RWPE2 (cell line): ENCODE data around the gene EML4.

Source experiments
- ATAC-seq: fragments of 200-7000 bp; cut with Tn5 transposase; 3 replicates; pipeline ENCODE4 v1.9.1; 2021; ENCODE audit warnings: low read depth
- DNase-seq: peaks from one replicate; pipeline ENCODE4 v3.0.0-alpha.2; 2020; ENCODE audit warnings: low spot score
- H3K27ac ChIP-seq: fragments of 450-650 bp; 2 replicates; pipeline ENCODE4 v1.5.1; 2017; ENCODE audit warnings: mild to moderate bottlenecking; ENCODE audit not compliant: poor library complexity, severe bottlenecking
- H3K27me3 ChIP-seq: fragments of 250-450 bp; sonication (Bioruptor Pico); 2 replicates; pipeline ENCODE4 v1.5.1; 2021; ENCODE audit warnings: mild to moderate bottlenecking, moderate library complexity; ENCODE audit not compliant: insufficient read depth, poor library complexity, severe bottlenecking
- H3K36me3 ChIP-seq: fragments of 250-450 bp; sonication (Bioruptor Pico); 2 replicates; pipeline ENCODE4 v1.5.1; 2020; ENCODE audit warnings: low read depth, mild to moderate bottlenecking, moderate library complexity
- H3K4me1 ChIP-seq: fragments of 250-450 bp; sonication (Bioruptor Pico); 2 replicates; pipeline ENCODE4 v1.5.1; 2021; ENCODE audit warnings: mild to moderate bottlenecking, moderate library complexity; ENCODE audit not compliant: insufficient read depth, poor library complexity, severe bottlenecking
- H3K4me3 ChIP-seq: fragments of 250-450 bp; sonication (Bioruptor Pico); 2 replicates; pipeline ENCODE4 v1.5.1; 2021; ENCODE audit warnings: mild to moderate bottlenecking, moderate library complexity; ENCODE audit not compliant: severe bottlenecking
- H3K9me3 ChIP-seq: fragments of 250-450 bp; sonication (Bioruptor Pico); 2 replicates; pipeline ENCODE4 v1.5.1; 2021; ENCODE audit warnings: mild to moderate bottlenecking, moderate library complexity; ENCODE audit not compliant: severe bottlenecking
- TF ChIP-seq, protein P1 (sequence below): fragments of 450-650 bp; IDR thresholded peaks from one replicate; pipeline ENCODE4 v1.5.1; 2017; ENCODE audit warnings: mild to moderate bottlenecking, moderate library complexity; ENCODE audit not compliant: poor library complexity, severe bottlenecking

Gene EML4

DNA sequence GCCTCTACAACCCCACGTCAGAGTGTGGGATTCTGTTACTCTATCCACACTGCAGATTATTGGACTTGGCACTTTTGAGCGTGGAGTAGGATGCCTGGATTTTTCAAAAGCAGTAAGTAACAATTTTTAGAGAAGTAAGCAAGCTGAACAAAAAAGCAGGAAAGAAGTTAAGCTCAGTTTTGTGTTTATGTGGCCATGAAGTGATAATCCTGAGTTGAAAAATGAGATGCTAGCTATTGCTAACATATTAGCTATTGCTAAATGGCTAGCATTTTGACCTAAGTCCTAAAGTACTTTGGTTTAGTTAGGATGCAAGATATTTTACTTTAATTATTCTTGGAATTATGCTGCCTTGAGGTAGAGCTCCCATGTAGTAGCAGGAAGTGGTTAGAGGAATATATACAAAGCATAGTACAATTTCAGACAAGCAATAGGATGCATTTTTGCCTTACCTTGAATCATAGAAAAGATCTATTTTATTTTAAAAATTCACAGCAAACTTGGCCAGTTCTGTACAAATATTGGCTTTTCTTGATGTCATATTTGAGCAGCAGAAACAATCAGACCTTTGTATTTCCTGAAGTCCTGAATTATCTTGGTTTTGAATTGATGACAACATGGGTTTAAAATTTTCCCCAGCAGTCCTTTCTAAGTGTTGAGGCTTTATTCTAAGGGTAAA, 117.3 kb downstream of the EML4 start:
- peaks cover 30% of the 10 kb centered on the region for H3K36me3 ChIP-seq
- no peak overlapping the region for H3K4me3 ChIP-seq
- TF ChIP-seq, protein P1, sequence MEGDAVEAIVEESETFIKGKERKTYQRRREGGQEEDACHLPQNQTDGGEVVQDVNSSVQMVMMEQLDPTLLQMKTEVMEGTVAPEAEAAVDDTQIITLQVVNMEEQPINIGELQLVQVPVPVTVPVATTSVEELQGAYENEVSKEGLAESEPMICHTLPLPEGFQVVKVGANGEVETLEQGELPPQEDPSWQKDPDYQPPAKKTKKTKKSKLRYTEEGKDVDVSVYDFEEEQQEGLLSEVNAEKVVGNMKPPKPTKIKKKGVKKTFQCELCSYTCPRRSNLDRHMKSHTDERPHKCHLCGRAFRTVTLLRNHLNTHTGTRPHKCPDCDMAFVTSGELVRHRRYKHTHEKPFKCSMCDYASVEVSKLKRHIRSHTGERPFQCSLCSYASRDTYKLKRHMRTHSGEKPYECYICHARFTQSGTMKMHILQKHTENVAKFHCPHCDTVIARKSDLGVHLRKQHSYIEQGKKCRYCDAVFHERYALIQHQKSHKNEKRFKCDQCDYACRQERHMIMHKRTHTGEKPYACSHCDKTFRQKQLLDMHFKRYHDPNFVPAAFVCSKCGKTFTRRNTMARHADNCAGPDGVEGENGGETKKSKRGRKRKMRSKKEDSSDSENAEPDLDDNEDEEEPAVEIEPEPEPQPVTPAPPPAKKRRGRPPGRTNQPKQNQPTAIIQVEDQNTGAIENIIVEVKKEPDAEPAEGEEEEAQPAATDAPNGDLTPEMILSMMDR = no peak
- ATAC-seq = no peak
- no peak overlapping the region for H3K27ac ChIP-seq
- no peaks in the 10 kb centered on the region for H3K27me3 ChIP-seq
- H3K4me1 ChIP-seq = no peaks in the 10 kb centered on the region
- H3K9me3 ChIP-seq = no peaks in the 10 kb centered on the region
- no peak for DNase-seq

DNA sequence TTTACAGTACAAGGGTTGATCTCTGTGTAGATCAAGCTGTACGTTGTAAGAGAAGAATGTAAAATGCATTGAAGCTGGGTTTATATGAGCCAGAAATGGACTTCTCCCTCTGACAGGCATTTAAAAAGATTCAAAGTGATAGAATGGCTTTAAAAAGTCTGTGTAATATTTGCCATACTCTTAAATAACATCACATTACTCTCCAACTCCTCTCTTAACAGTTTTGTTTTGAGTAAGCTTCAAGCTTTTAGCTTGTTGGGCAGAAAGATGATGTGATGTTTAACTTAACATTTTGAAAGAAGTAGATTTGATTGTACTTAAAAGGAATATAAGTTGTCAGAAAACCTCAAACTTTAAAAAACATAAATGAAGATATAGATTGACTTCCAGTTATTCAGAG, 119.7 kb downstream of the EML4 start:
- no peak for ATAC-seq
- H3K4me1 ChIP-seq = no peaks in the 10 kb centered on the region
- H3K9me3 ChIP-seq = no peaks in the 10 kb centered on the region
- H3K36me3 ChIP-seq = peaks cover 32% of the 10 kb centered on the region
- no peaks in the 10 kb centered on the region for H3K27me3 ChIP-seq
- TF ChIP-seq, protein P1 = no peak
- H3K27ac ChIP-seq = no peak overlapping the region
- H3K4me3 ChIP-seq = no peak overlapping the region
- no peak for DNase-seq

DNA sequence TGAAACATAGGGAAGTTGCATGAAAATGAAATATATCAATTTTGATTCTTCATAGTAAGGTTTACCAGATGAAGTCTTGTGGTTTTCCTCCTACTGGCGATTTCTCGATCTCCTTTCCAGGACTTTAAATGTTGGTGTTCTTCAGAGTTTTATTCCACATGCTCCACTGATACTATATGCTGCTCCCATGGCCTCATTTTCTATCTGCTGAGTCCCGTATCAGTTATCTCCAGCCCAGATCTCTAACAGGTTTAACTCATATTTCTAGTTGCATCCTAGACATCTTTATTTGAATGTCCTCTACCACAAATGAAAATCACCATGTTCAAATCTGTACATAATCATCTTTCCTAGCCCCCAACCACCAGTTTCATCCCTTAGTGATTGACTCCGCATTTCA, 120.1 kb downstream of the EML4 start:
- Histone ChIP-seq H3K27ac (no peak overlapping the region), H3K4me1 (no peaks in the 10 kb centered on the region), H3K9me3 (no peaks in the 10 kb centered on the region), H3K27me3 (no peaks in the 10 kb centered on the region), H3K4me3 (no peak overlapping the region), H3K36me3 (peaks cover 31% of the 10 kb centered on the region)
- TF ChIP-seq, protein P1 = no peak
- DNase-seq (no peak), ATAC-seq (no peak)

DNA sequence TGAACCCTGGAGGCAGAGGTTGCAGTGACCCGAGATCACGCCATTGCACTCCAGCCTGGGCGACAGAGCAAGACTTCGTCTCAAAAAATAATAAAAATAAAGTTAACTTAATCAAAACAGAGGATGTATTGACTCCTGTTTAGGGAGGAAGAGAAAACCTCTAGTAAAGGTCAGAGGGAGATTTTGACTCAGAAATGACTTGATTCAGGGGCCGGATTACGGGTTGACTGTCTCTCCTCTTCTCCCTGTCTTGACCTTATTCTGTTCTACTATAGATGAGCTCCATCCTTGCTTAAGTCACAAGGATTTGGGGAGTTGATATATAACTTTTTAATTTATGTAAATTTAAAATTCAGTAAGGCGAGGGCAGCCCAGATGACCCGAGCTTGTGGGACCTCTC, 120.9 kb downstream of the EML4 start:
- TF ChIP-seq, protein P1 = no peak
- Histone ChIP-seq H3K4me1 (no peaks in the 10 kb centered on the region), H3K27ac (no peak overlapping the region), H3K4me3 (no peak overlapping the region), H3K27me3 (no peaks in the 10 kb centered on the region), H3K36me3 (peaks cover 35% of the 10 kb centered on the region), H3K9me3 (no peaks in the 10 kb centered on the region)
- DNase-seq = no peak
- no peak for ATAC-seq

DNA sequence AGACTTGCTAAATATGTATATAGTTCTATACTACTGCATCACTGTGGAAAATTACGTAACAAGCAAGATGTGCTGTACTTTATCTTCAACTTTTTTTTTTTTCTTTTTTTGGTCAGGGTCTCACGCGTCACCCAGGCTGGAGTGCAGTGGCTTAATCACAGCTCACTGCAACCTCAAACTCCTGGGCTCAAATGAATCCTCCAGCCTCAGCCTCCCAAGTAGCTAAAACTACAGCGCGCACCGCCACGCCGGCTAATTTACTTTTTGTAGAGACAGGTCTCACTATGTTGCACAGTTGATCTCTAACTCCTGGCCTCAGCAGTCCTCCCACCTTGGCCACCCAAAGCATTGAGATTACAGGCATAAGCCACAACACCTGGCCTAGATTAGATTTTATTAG, 123.9 kb downstream of the EML4 start:
- ATAC-seq (no peak), DNase-seq (no peak)
- TF ChIP-seq, protein P1 = no peak
- Histone ChIP-seq H3K36me3 (peaks cover 36% of the 10 kb centered on the region), H3K9me3 (no peaks in the 10 kb centered on the region), H3K27me3 (no peaks in the 10 kb centered on the region), H3K27ac (no peak overlapping the region), H3K4me3 (no peak overlapping the region), H3K4me1 (no peaks in the 10 kb centered on the region)
